ENCODE measurements around the gene C20orf204.

The C20orf204 gene

GRCh38 chr20:64052326-64052722 is 16.3 kb downstream of the C20orf204 start:
- Histone ChIP-seq H2AFZ (ENCODE audit: low read depth, low read length) (no peak overlapping the region), H3K9ac (ENCODE audit: low read depth, low read length) (no peak overlapping the region), H3K4me1 (ENCODE audit: insufficient read depth, low read length) (no peaks in the 10 kb centered on the region), H3K27ac (ENCODE audit: low read length) (no peak overlapping the region), H3K4me3 (ENCODE audit: low read depth in 1 of 2, low read length in 2 of 2) (no peak overlapping the region), H3K4me2 (ENCODE audit: insufficient read depth, low read length) (no peak overlapping the region), H3K36me3 (ENCODE audit: insufficient read depth, low read length) (no peaks in the 10 kb centered on the region), H4K20me1 (ENCODE audit: insufficient read depth, low read length) (no peaks in the 10 kb centered on the region), H3K9me3 (ENCODE audit: insufficient read depth, low read length, severe bottlenecking) (no peaks in the 10 kb centered on the region), H3K79me2 (ENCODE audit: insufficient read depth, low read length) (no peaks in the 10 kb centered on the region), H3K27me3 (ENCODE audit: insufficient read depth, low read length, poor library complexity) (no peaks in the 10 kb centered on the region)
- DNase-seq = no peak
- no peak for TF ChIP-seq EZH2 (IDR thresholded peaks at IDR 0.05; ENCODE audit: borderline replicate concordance, low read depth, low read length, severe bottlenecking)
- TF ChIP-seq CTCF (IDR thresholded peaks at IDR 0.05; ENCODE audit: borderline replicate concordance, extremely low read depth, low read length, poor library complexity, severe bottlenecking) = no peak
- no peak for ATAC-seq (ENCODE audit: insufficient read depth, low read depth)

GRCh38 chr20:64052987-64053840 is 17.2 kb downstream of the C20orf204 start:
- ATAC-seq (ENCODE audit: insufficient read depth, low read depth) = no peak
- Histone ChIP-seq H3K9me3 (ENCODE audit: insufficient read depth, low read length, severe bottlenecking) (no peaks in the 10 kb centered on the region), H3K9ac (ENCODE audit: low read depth, low read length) (no peak overlapping the region), H3K4me2 (ENCODE audit: insufficient read depth, low read length) (no peak overlapping the region), H3K27me3 (ENCODE audit: insufficient read depth, low read length, poor library complexity) (no peaks in the 10 kb centered on the region), H3K4me3 (ENCODE audit: low read depth in 1 of 2, low read length in 2 of 2) (no peak overlapping the region), H3K4me1 (ENCODE audit: insufficient read depth, low read length) (peaks cover 4% of the 10 kb centered on the region; the same call in 1 of the 2 replicates), H4K20me1 (ENCODE audit: insufficient read depth, low read length) (no peaks in the 10 kb centered on the region), H2AFZ (ENCODE audit: low read depth, low read length) (no peak overlapping the region), H3K36me3 (ENCODE audit: insufficient read depth, low read length) (no peaks in the 10 kb centered on the region), H3K79me2 (ENCODE audit: insufficient read depth, low read length) (no peaks in the 10 kb centered on the region), H3K27ac (ENCODE audit: low read length) (no peak overlapping the region)
- DNase-seq = no peak
- no peak for TF ChIP-seq EZH2 (IDR thresholded peaks at IDR 0.05; ENCODE audit: borderline replicate concordance, low read depth, low read length, severe bottlenecking)
- TF ChIP-seq CTCF (IDR thresholded peaks at IDR 0.05; ENCODE audit: borderline replicate concordance, extremely low read depth, low read length, poor library complexity, severe bottlenecking) = no peak

DNA sequence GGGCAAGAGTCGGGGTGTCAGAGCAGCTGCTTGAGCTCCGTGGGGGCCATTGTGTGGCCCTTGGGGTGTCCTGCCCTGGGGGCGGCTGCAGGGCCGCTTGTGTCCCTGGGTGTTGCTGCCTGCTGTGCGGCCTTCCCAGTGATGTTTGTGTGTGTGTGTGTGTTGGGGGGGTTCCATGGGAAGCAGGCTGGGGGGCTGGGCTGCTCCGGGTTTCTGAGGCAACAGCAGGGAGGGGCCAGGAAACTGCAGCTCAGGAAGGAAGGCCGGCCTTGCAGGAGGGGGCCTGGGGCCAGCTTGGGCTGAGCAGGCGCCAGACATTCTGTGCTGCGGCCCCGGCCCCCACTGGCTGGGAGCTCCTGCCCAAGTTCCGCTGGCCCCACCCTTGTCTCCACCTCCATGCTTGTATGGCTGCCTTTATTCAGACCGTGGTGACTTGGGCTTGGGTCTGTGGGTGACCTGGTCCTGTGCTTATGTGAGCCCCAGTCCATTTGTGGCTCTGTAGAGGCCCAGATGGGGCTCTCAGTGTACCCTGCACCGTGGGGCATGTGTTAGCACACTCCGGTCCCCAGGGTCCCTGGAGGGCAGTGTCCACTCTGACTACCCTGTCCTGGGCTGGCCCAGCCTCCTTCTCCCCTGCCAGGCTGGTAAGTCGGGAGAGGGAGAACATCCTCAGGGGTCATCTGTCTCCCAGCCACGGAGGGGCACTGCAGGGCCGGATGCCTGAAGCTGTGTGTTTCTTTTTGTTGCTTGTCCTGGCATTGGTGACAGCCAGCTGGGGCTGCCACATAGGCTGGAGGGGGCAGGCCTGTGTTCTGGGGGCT is 18.1 kb downstream of the C20orf204 start:
- DNase-seq (no peak), ATAC-seq (ENCODE audit: insufficient read depth, low read depth) (no peak)
- H3K4me1 ChIP-seq (ENCODE audit: insufficient read depth, low read length) = peaks cover 4% of the 10 kb centered on the region; the same call in 1 of the 2 replicates
- H3K27ac ChIP-seq (ENCODE audit: low read length) = no peak overlapping the region
- H4K20me1 ChIP-seq (ENCODE audit: insufficient read depth, low read length) = no peaks in the 10 kb centered on the region
- no peaks in the 10 kb centered on the region for H3K9me3 ChIP-seq (ENCODE audit: insufficient read depth, low read length, severe bottlenecking)
- H3K9ac ChIP-seq (ENCODE audit: low read depth, low read length) = no peak overlapping the region
- no peaks in the 10 kb centered on the region for H3K36me3 ChIP-seq (ENCODE audit: insufficient read depth, low read length)
- H3K4me2 ChIP-seq (ENCODE audit: insufficient read depth, low read length) = no peak overlapping the region
- H3K79me2 ChIP-seq (ENCODE audit: insufficient read depth, low read length) = no peaks in the 10 kb centered on the region
- no peak for TF ChIP-seq CTCF (IDR thresholded peaks at IDR 0.05; ENCODE audit: borderline replicate concordance, extremely low read depth, low read length, poor library complexity, severe bottlenecking)
- no peak for TF ChIP-seq EZH2 (IDR thresholded peaks at IDR 0.05; ENCODE audit: borderline replicate concordance, low read depth, low read length, severe bottlenecking)
- H3K27me3 ChIP-seq (ENCODE audit: insufficient read depth, low read length, poor library complexity) = no peaks in the 10 kb centered on the region
- H3K4me3 ChIP-seq (ENCODE audit: low read depth in 1 of 2, low read length in 2 of 2) = no peak overlapping the region
- no peak overlapping the region for H2AFZ ChIP-seq (ENCODE audit: low read depth, low read length)
